CD4-positive, alpha-beta T cell (primary cell): ENCODE data around the gene DLL1. TPM values are rescaled to one million over a fixed set of nuclear protein-coding genes. Genes with fewer than 3 reads are reported as not detected.

Source experiments
- ATAC-seq: fragments of 200-7000 bp; cut with Tn5 transposase; one replicate; pipeline ENCODE4 v1.10.0; 2022; ENCODE audit warnings: mild to moderate bottlenecking; ENCODE audit not compliant: poor library complexity
- CTCF ChIA-PET: fragments of 350-600 bp; sonication (Branson Sonifier 250); formaldehyde crosslinking; loops from one replicate; lab custom pipeline; 2021; ENCODE audit warnings: antibody characterized with exemption, inconsistent platforms; lab: Charles Lee
- POLR2A ChIA-PET: fragments of 350-600 bp; sonication (Branson Sonifier 250); formaldehyde crosslinking; loops from one replicate; lab custom pipeline; 2021; ENCODE audit warnings: antibody characterized with exemption, inconsistent platforms; lab: Charles Lee
- DNase-seq, 14 experiments: peaks; one replicate each; pipeline ENCODE4 v3.0.0-alpha.2; 2013 to 2020; ENCODE audit warnings: mixed read lengths in 2 of 14
- H3K27ac ChIP-seq, 2 donors: one replicate each; pipeline versions ENCODE4 v1.5.1 to v1.7.0; 2013; ENCODE audit warnings: low read length in 2 of 2, low read depth in 1 of 2, mild to moderate bottlenecking in 1 of 2
- H3K27me3 ChIP-seq, 2 experiments: 1 replicate in 1 of 2; 2 replicates in 1 of 2; pipeline versions ENCODE4 v1.6.1 to v1.7.0; 2013; ENCODE audit warnings: low read length in 2 of 2, control low read depth in 1 of 2, mild to moderate bottlenecking in 1 of 2, moderate library complexity in 1 of 2; ENCODE audit not compliant: insufficient read depth in 2 of 2, control insufficient read depth in 1 of 2
- H3K36me3 ChIP-seq: one replicate; pipeline ENCODE4 v1.6.1; 2013; ENCODE audit warnings: low read length, control low read depth; ENCODE audit not compliant: insufficient read depth
- H3K4me1 ChIP-seq: one replicate; pipeline ENCODE4 v1.6.1; 2013; ENCODE audit warnings: low read length, control low read depth; ENCODE audit not compliant: insufficient read depth
- H3K4me3 ChIP-seq: one replicate; pipeline ENCODE4 v1.5.1; 2013; ENCODE audit warnings: mild to moderate bottlenecking, low read length, moderate library complexity
- H3K9me3 ChIP-seq, 2 experiments: 1 replicate in 1 of 2; 2 replicates in 1 of 2; pipeline versions ENCODE4 v1.6.1 to v1.7.0; 2013; ENCODE audit warnings: low read length in 2 of 2, mild to moderate bottlenecking in 2 of 2, control low read depth in 1 of 2, moderate library complexity in 1 of 2; ENCODE audit not compliant: control insufficient read depth in 1 of 2, insufficient read depth in 1 of 2
- H3K27ac Mint-ChIP-seq: one replicate; pipeline ENCODE4 v1.8.0; 2020; ENCODE audit warnings: mixed read lengths
- H3K27me3 Mint-ChIP-seq: one replicate; pipeline ENCODE4 v1.8.0; 2021; ENCODE audit warnings: mixed read lengths
- H3K36me3 Mint-ChIP-seq: one replicate; pipeline ENCODE4 v1.8.0; 2021; ENCODE audit warnings: low read depth, mixed read lengths
- H3K4me1 Mint-ChIP-seq: one replicate; pipeline ENCODE4 v1.8.0; 2021; ENCODE audit warnings: low read depth, mixed read lengths
- H3K4me3 Mint-ChIP-seq: one replicate; pipeline ENCODE4 v1.8.0; 2020; ENCODE audit warnings: mild to moderate bottlenecking, mixed read lengths
- H3K9me3 Mint-ChIP-seq: one replicate; pipeline ENCODE4 v1.8.0; 2020; ENCODE audit warnings: mixed read lengths
- CTCF ChIP-seq: fragments of 200-600 bp; IDR thresholded peaks from one replicate; pipeline ENCODE4 v1.8.0; 2022; ENCODE audit warnings: antibody characterized with exemption, mild to moderate bottlenecking
- intact Hi-C, 2 experiments: fragments of 100-400 bp; cut with DNase I in 1 of 2; cut with micrococcal nuclease in 1 of 2; formaldehyde crosslinking; loops; one replicate each; pipeline versions ENCODE4 v1.15.1 to v1.9.0; 2023 to 2025; cut with DNase I, micrococcal nuclease
- total RNA-seq, 174 experiments: library from RNA in 2 of 174; stranded (reverse) in 2 of 174; gene quantifications; one replicate each; pipeline ENCODE4 v1.2.3 and lab custom pipeline; 2021 to 2026

DLL1 gene
- total RNA-seq, 2 experiments from 2014 or later: 7.1 to 7.2 TPM

GRCh38 chr6:170311696-170312095 lies 20.8 kb upstream of the DLL1 start:
- intact Hi-C loops: no loop called here
- no peak overlapping the region for H3K27ac ChIP-seq
- H3K36me3 Mint-ChIP-seq: peaks cover 51% of the 10 kb centered on the region
- H3K4me1 ChIP-seq: peaks cover 37% of the 10 kb centered on the region
- TF ChIP-seq CTCF: no peak
- no peaks in the 10 kb centered on the region for H3K27me3 ChIP-seq
- H3K36me3 ChIP-seq: peaks cover 14% of the 10 kb centered on the region
- no peak overlapping the region for H3K4me3 Mint-ChIP-seq
- POLR2A ChIA-PET: no interaction called here
- no peak for ATAC-seq
- CTCF ChIA-PET: no interaction called here
- no peak overlapping the region for H3K4me3 ChIP-seq
- no peaks in the 10 kb centered on the region for H3K9me3 Mint-ChIP-seq
- no peak for DNase-seq
- H3K27ac Mint-ChIP-seq: peak overlapping the region; percentile 41
- H3K9me3 ChIP-seq: no peaks in the 10 kb centered on the region
- H3K27me3 Mint-ChIP-seq: no peaks in the 10 kb centered on the region
- peaks cover 87% of the 10 kb centered on the region for H3K4me1 Mint-ChIP-seq

- intact Hi-C loops: loop anchor here (5.0 kb wide), 6 partner anchors 36 to 1096 kb away; partner anchors contain the start of genes C6orf120 (in 1 of the 2), DYNLT2 (in 1 of the 2), ERMARD (in 1 of the 2) and PDCD2 (in 1 of the 2)
- Mint-ChIP-seq H3K36me3 (peaks cover 38% of the 10 kb centered on the region), H3K4me3 (peak overlapping the region; percentile 93), H3K27me3 (peaks cover 10% of the 10 kb centered on the region), H3K4me1 (peaks cover 70% of the 10 kb centered on the region), H3K9me3 (no peaks in the 10 kb centered on the region), H3K27ac (peak overlapping the region; percentile 87)
- TF ChIP-seq CTCF: no peak
- Histone ChIP-seq H3K9me3 (no peaks in the 10 kb centered on the region), H3K4me3 (no peak overlapping the region), H3K36me3 (peaks cover 11% of the 10 kb centered on the region), H3K27me3 (no peaks in the 10 kb centered on the region), H3K27ac (no peak overlapping the region), H3K4me1 (peaks cover 41% of the 10 kb centered on the region)
- ChIA-PET POLR2A (interaction anchor here (6.1 kb wide), 1 partner anchor 17 kb away, joined by 37 read pairs; the partner anchor contains the start of gene DLL1), CTCF (no interaction called here)
- no peak for ATAC-seq
- DNase-seq: no peak
Measured at GRCh38 chr6:170308761-170309160, 17.9 kb upstream of the DLL1 start.

GRCh38 chr6:170307080-170307545 lies 16.2 kb upstream of the DLL1 start:
- no peak for TF ChIP-seq CTCF
- intact Hi-C loops: loop anchor here (5.0 kb wide), 6 partner anchors 35 to 1095 kb away; partner anchors contain the start of genes C6orf120 (in 1 of the 2), DYNLT2 (in 1 of the 2), ERMARD (in 1 of the 2) and PDCD2 (in 1 of the 2)
- Mint-ChIP-seq H3K27me3 (peaks cover 16% of the 10 kb centered on the region), H3K27ac (peak overlapping the region; percentile 87), H3K9me3 (no peaks in the 10 kb centered on the region), H3K4me3 (peak overlapping the region; percentile 93), H3K4me1 (peaks cover 55% of the 10 kb centered on the region), H3K36me3 (peaks cover 32% of the 10 kb centered on the region)
- CTCF ChIA-PET: interaction anchor here (1.2 kb wide), 1 partner anchor 12 kb away, joined by 4 read pairs; no protein-coding TSS in a partner anchor
- peak overlapping the region; percentile 76 to 80 for H3K27ac ChIP-seq
- ATAC-seq (no peak), DNase-seq (no peak)
- H3K36me3 ChIP-seq: peaks cover 11% of the 10 kb centered on the region
- no peaks in the 10 kb centered on the region for H3K27me3 ChIP-seq
- no peaks in the 10 kb centered on the region for H3K9me3 ChIP-seq
- peak overlapping the region; percentile 91 for H3K4me3 ChIP-seq
- peaks cover 38% of the 10 kb centered on the region for H3K4me1 ChIP-seq
- POLR2A ChIA-PET: interaction anchor here (0.7 to 6.1 kb wide), 8 partner anchors 9 to 277 kb away, joined by 3 to 37 read pairs (median 4); partner anchors contain the start of genes DLL1, PDCD2 and PSMB1
